Measurements from ENCODE around the gene MYO6.

The MYO6 gene

GRCh38 chr6:75818098-75818855 lies 69.2 kb downstream of the MYO6 start:
- H3K4me3 ChIP-seq (ENCODE audit: insufficient read depth, low read depth, low read length): no peak overlapping the region
- no peaks in the 10 kb centered on the region for H3K9me3 ChIP-seq (ENCODE audit: control insufficient read depth, low read length)
- 92 to 97% methylated on average over 1 of the region's 1 CpG for WGBS, 2 experiments
- no peaks in the 10 kb centered on the region for H3K4me1 ChIP-seq (ENCODE audit: control insufficient read depth, insufficient read depth, low read length)
- no peaks in the 10 kb centered on the region for H3K27me3 ChIP-seq (ENCODE audit: control insufficient read depth, insufficient read depth, low read length, poor library complexity, severe bottlenecking)
- no peaks in the 10 kb centered on the region for H3K36me3 ChIP-seq (ENCODE audit: control insufficient read depth, insufficient read depth, low read length)
- H3K27ac ChIP-seq (ENCODE audit: insufficient read depth, low read depth, low read length, poor library complexity, severe bottlenecking): no peak overlapping the region

GRCh38 chr6:75819776-75820487 lies 70.9 kb downstream of the MYO6 start:
- no peaks in the 10 kb centered on the region for H3K36me3 ChIP-seq (ENCODE audit: control insufficient read depth, insufficient read depth, low read length)
- WGBS, 2 experiments: 93 to 96% methylated on average over 4 to 5 of the region's 5 CpGs
- H3K9me3 ChIP-seq (ENCODE audit: control insufficient read depth, low read length): no peaks in the 10 kb centered on the region
- H3K4me1 ChIP-seq (ENCODE audit: control insufficient read depth, insufficient read depth, low read length): no peaks in the 10 kb centered on the region
- H3K27ac ChIP-seq (ENCODE audit: insufficient read depth, low read depth, low read length, poor library complexity, severe bottlenecking): no peak overlapping the region
- H3K27me3 ChIP-seq (ENCODE audit: control insufficient read depth, insufficient read depth, low read length, poor library complexity, severe bottlenecking): no peaks in the 10 kb centered on the region
- H3K4me3 ChIP-seq (ENCODE audit: insufficient read depth, low read depth, low read length): no peak overlapping the region

- H3K4me3 ChIP-seq (ENCODE audit: insufficient read depth, low read depth, low read length): no peak overlapping the region
- H3K4me1 ChIP-seq (ENCODE audit: control insufficient read depth, insufficient read depth, low read length): no peaks in the 10 kb centered on the region
- no peaks in the 10 kb centered on the region for H3K36me3 ChIP-seq (ENCODE audit: control insufficient read depth, insufficient read depth, low read length)
- H3K27me3 ChIP-seq (ENCODE audit: control insufficient read depth, insufficient read depth, low read length, poor library complexity, severe bottlenecking): no peaks in the 10 kb centered on the region
- H3K9me3 ChIP-seq (ENCODE audit: control insufficient read depth, low read length): no peaks in the 10 kb centered on the region
- no peak overlapping the region for H3K27ac ChIP-seq (ENCODE audit: insufficient read depth, low read depth, low read length, poor library complexity, severe bottlenecking)
Observed at GRCh38 chr6:75824160-75824559, 75.1 kb downstream of the MYO6 start.

GRCh38 chr6:75827163-75827562 lies 78.1 kb downstream of the MYO6 start:
- no peaks in the 10 kb centered on the region for H3K36me3 ChIP-seq (ENCODE audit: control insufficient read depth, insufficient read depth, low read length)
- no peak overlapping the region for H3K4me3 ChIP-seq (ENCODE audit: insufficient read depth, low read depth, low read length)
- no peaks in the 10 kb centered on the region for H3K27me3 ChIP-seq (ENCODE audit: control insufficient read depth, insufficient read depth, low read length, poor library complexity, severe bottlenecking)
- H3K9me3 ChIP-seq (ENCODE audit: control insufficient read depth, low read length): no peaks in the 10 kb centered on the region
- H3K4me1 ChIP-seq (ENCODE audit: control insufficient read depth, insufficient read depth, low read length): no peaks in the 10 kb centered on the region
- WGBS, 2 experiments: 91 to 100% methylated on average over 1 of the region's 1 CpG
- no peak overlapping the region for H3K27ac ChIP-seq (ENCODE audit: insufficient read depth, low read depth, low read length, poor library complexity, severe bottlenecking)

GRCh38 chr6:75830959-75831885 lies 82.2 kb downstream of the MYO6 start:
- H3K27ac ChIP-seq (ENCODE audit: insufficient read depth, low read depth, low read length, poor library complexity, severe bottlenecking): no peak overlapping the region
- H3K9me3 ChIP-seq (ENCODE audit: control insufficient read depth, low read length): no peaks in the 10 kb centered on the region
- no peaks in the 10 kb centered on the region for H3K4me1 ChIP-seq (ENCODE audit: control insufficient read depth, insufficient read depth, low read length)
- H3K27me3 ChIP-seq (ENCODE audit: control insufficient read depth, insufficient read depth, low read length, poor library complexity, severe bottlenecking): no peaks in the 10 kb centered on the region
- no peaks in the 10 kb centered on the region for H3K36me3 ChIP-seq (ENCODE audit: control insufficient read depth, insufficient read depth, low read length)
- H3K4me3 ChIP-seq (ENCODE audit: insufficient read depth, low read depth, low read length): no peak overlapping the region
- WGBS, 2 experiments: 89 to 95% methylated on average over 11 to 12 of the region's 12 CpGs

GRCh38 chr6:75834447-75834846 lies 85.4 kb downstream of the MYO6 start:
- Histone ChIP-seq H3K9me3 (ENCODE audit: control insufficient read depth, low read length) (no peaks in the 10 kb centered on the region), H3K4me1 (ENCODE audit: control insufficient read depth, insufficient read depth, low read length) (no peaks in the 10 kb centered on the region), H3K27me3 (ENCODE audit: control insufficient read depth, insufficient read depth, low read length, poor library complexity, severe bottlenecking) (no peaks in the 10 kb centered on the region), H3K4me3 (ENCODE audit: insufficient read depth, low read depth, low read length) (no peak overlapping the region), H3K36me3 (ENCODE audit: control insufficient read depth, insufficient read depth, low read length) (no peaks in the 10 kb centered on the region), H3K27ac (ENCODE audit: insufficient read depth, low read depth, low read length, poor library complexity, severe bottlenecking) (no peak overlapping the region)

GRCh38 chr6:75842191-75842590 lies 93.2 kb downstream of the MYO6 start:
- 88 to 100% methylated on average over 2 to 3 of the region's 4 CpGs for WGBS, 2 experiments
- no peaks in the 10 kb centered on the region for H3K4me1 ChIP-seq (ENCODE audit: control insufficient read depth, insufficient read depth, low read length)
- no peaks in the 10 kb centered on the region for H3K9me3 ChIP-seq (ENCODE audit: control insufficient read depth, low read length)
- H3K27ac ChIP-seq (ENCODE audit: insufficient read depth, low read depth, low read length, poor library complexity, severe bottlenecking): no peak overlapping the region
- no peaks in the 10 kb centered on the region for H3K36me3 ChIP-seq (ENCODE audit: control insufficient read depth, insufficient read depth, low read length)
- no peak overlapping the region for H3K4me3 ChIP-seq (ENCODE audit: insufficient read depth, low read depth, low read length)
- H3K27me3 ChIP-seq (ENCODE audit: control insufficient read depth, insufficient read depth, low read length, poor library complexity, severe bottlenecking): no peaks in the 10 kb centered on the region

- no peaks in the 10 kb centered on the region for H3K9me3 ChIP-seq (ENCODE audit: control insufficient read depth, low read length)
- H3K36me3 ChIP-seq (ENCODE audit: control insufficient read depth, insufficient read depth, low read length): no peaks in the 10 kb centered on the region
- no peak overlapping the region for H3K27ac ChIP-seq (ENCODE audit: insufficient read depth, low read depth, low read length, poor library complexity, severe bottlenecking)
- WGBS, 2 experiments: 92 to 100% methylated on average over 1 of the region's 2 CpGs
- H3K4me3 ChIP-seq (ENCODE audit: insufficient read depth, low read depth, low read length): no peak overlapping the region
- H3K27me3 ChIP-seq (ENCODE audit: control insufficient read depth, insufficient read depth, low read length, poor library complexity, severe bottlenecking): no peaks in the 10 kb centered on the region
- no peaks in the 10 kb centered on the region for H3K4me1 ChIP-seq (ENCODE audit: control insufficient read depth, insufficient read depth, low read length)
Observed at GRCh38 chr6:75842732-75843131, 93.7 kb downstream of the MYO6 start.

GRCh38 chr6:75843396-75843795 lies 94.4 kb downstream of the MYO6 start:
- Histone ChIP-seq H3K27me3 (ENCODE audit: control insufficient read depth, insufficient read depth, low read length, poor library complexity, severe bottlenecking) (no peaks in the 10 kb centered on the region), H3K36me3 (ENCODE audit: control insufficient read depth, insufficient read depth, low read length) (no peaks in the 10 kb centered on the region), H3K9me3 (ENCODE audit: control insufficient read depth, low read length) (no peaks in the 10 kb centered on the region), H3K4me3 (ENCODE audit: insufficient read depth, low read depth, low read length) (no peak overlapping the region), H3K27ac (ENCODE audit: insufficient read depth, low read depth, low read length, poor library complexity, severe bottlenecking) (no peak overlapping the region), H3K4me1 (ENCODE audit: control insufficient read depth, insufficient read depth, low read length) (no peaks in the 10 kb centered on the region)
- WGBS, 2 experiments: 87 to 94% methylated on average over 2 of the region's 2 CpGs

- Histone ChIP-seq H3K27me3 (ENCODE audit: control insufficient read depth, insufficient read depth, low read length, poor library complexity, severe bottlenecking) (no peaks in the 10 kb centered on the region), H3K36me3 (ENCODE audit: control insufficient read depth, insufficient read depth, low read length) (no peaks in the 10 kb centered on the region), H3K4me3 (ENCODE audit: insufficient read depth, low read depth, low read length) (no peak overlapping the region), H3K27ac (ENCODE audit: insufficient read depth, low read depth, low read length, poor library complexity, severe bottlenecking) (no peak overlapping the region), H3K4me1 (ENCODE audit: control insufficient read depth, insufficient read depth, low read length) (no peaks in the 10 kb centered on the region), H3K9me3 (ENCODE audit: control insufficient read depth, low read length) (no peaks in the 10 kb centered on the region)
- 94 to 98% methylated on average over 4 of the region's 4 CpGs for WGBS, 2 experiments
Observed at GRCh38 chr6:75848274-75848673, 99.2 kb downstream of the MYO6 start.
